NCI-H774 (cell line): ENCODE data around the gene ANKDD1B.
"Not testable (repeated sequence)": the region's sequence is repeated elsewhere in the genome, so short reads cannot be mapped to it uniquely, and the experiment has no call there.

Source experiments
- DNase-seq: peaks from one replicate; lab custom pipeline; 2025; lab: John Stamatoyannopoulos, UW

Gene ANKDD1B

GRCh38 chr5:75611311-75612225, at the start of gene ANKDD1B:
Gene ANKDD1B (plus strand): TSS chr5:75611453. CDS start chr5:75611635, 182 bp downstream.
- DNase-seq: no peak

- not testable (repeated sequence) for DNase-seq
Observed at GRCh38 chr5:75565991-75566709, 45.1 kb upstream of the ANKDD1B start.

GRCh38 chr5:75566710-75567309, 44.4 kb upstream of the ANKDD1B start:
- DNase-seq: no peak

GRCh38 chr5:75567710-75568109, 43.5 kb upstream of the ANKDD1B start:
- no peak for DNase-seq

GRCh38 chr5:75568202-75568601, 43.1 kb upstream of the ANKDD1B start:
- no peak for DNase-seq

GRCh38 chr5:75571547-75571946, 39.7 kb upstream of the ANKDD1B start:
- DNase-seq: no peak

- no peak for DNase-seq
Observed at GRCh38 chr5:75574791-75575190, 36.5 kb upstream of the ANKDD1B start.

- not testable (repeated sequence) for DNase-seq
Observed at GRCh38 chr5:75578280-75578679, 33.0 kb upstream of the ANKDD1B start.

GRCh38 chr5:75584641-75585040, 26.6 kb upstream of the ANKDD1B start:
- no peak for DNase-seq

- DNase-seq: no peak
Observed at GRCh38 chr5:75588666-75589065, 22.6 kb upstream of the ANKDD1B start.

- no peak for DNase-seq
Observed at GRCh38 chr5:75600535-75600934, 10.7 kb upstream of the ANKDD1B start.

- DNase-seq: no peak
Observed at GRCh38 chr5:75601567-75601966, 9.7 kb upstream of the ANKDD1B start.

GRCh38 chr5:75601996-75602395, 9.3 kb upstream of the ANKDD1B start:
- DNase-seq: no peak

GRCh38 chr5:75603371-75603770, 7.9 kb upstream of the ANKDD1B start:
- DNase-seq: no peak

GRCh38 chr5:75603821-75604220, 7.4 kb upstream of the ANKDD1B start:
- DNase-seq: no peak

GRCh38 chr5:75607341-75607740, 3.9 kb upstream of the ANKDD1B start:
- DNase-seq: not testable (repeated sequence)

GRCh38 chr5:75608870-75609269, 2.4 kb upstream of the ANKDD1B start:
- DNase-seq: no peak

- no peak for DNase-seq
Observed at GRCh38 chr5:75610201-75610600, 1.1 kb upstream of the ANKDD1B start.

GRCh38 chr5:75610859-75611310, 368 bp upstream of the ANKDD1B start:
- not testable (repeated sequence) for DNase-seq

GRCh38 chr5:75612226-75612569, 945 bp downstream of the ANKDD1B start:
- no peak for DNase-seq

GRCh38 chr5:75612901-75613300, 1.6 kb downstream of the ANKDD1B start:
- DNase-seq: no peak

- no peak for DNase-seq
Observed at GRCh38 chr5:75614176-75614575, 2.9 kb downstream of the ANKDD1B start.
